Right ventricle myocardium inferior (tissue), 1 donor: ENCODE results near the gene TLE4. TPM values are rescaled to one million over a fixed set of nuclear protein-coding genes. Genes with fewer than 3 reads are reported as not detected.
"Not testable (repeated sequence)": the region's sequence is repeated elsewhere in the genome, so short reads cannot be mapped to it uniquely, and the experiment has no call there.

Experiments used
- ATAC-seq: fragments of 200-7000 bp; cut with Tn5 transposase; one replicate; pipeline ENCODE4 v1.9.1; 2020; ENCODE audit warnings: mild to moderate bottlenecking, moderate library complexity
- DNase-seq: peaks from one replicate; pipeline ENCODE4 v3.0.0; 2021; ENCODE audit errors: missing footprints
- intact Hi-C: fragments of 100-400 bp; cut with DNase I; formaldehyde crosslinking; loops from one replicate; pipeline ENCODE4 v1.11.0; 2022
- total RNA-seq: library from RNA; stranded (reverse); fragmentation: NEBNext Ultra II Directional; extraction: Animal tissue kit (Norgen Biotek cat#: 25700); gene quantifications from one replicate; pipeline ENCODE4 v1.2.1, GENCODE V29; 2021
- donor health status: DM: no; HTN: yes; CAD: no; lungs with severe emphysema.

The TLE4 gene
- total RNA-seq, 1 donor from 2014 or later = 12.1 TPM

GRCh38 chr9:79621916-79622575 lies 50.3 kb downstream of the TLE4 start:
- ATAC-seq (no peak), DNase-seq (no peak)
- intact Hi-C loops = loop anchor here (5.0 kb wide), 1 partner anchor 50 kb away; the partner anchor contains the start of gene TLE4

- ATAC-seq (peak; percentile 82), DNase-seq (no peak)
- intact Hi-C loops = loop anchor here (5.0 kb wide), 1 partner anchor 52 kb away; the partner anchor contains the start of gene TLE4
These were observed 52.3 kb downstream of the TLE4 start for GRCh38 chr9:79623799-79624721.

- ATAC-seq = no peak
- intact Hi-C loops = no loop called here
- no peak for DNase-seq
These were observed 58.0 kb downstream of the TLE4 start for GRCh38 chr9:79629721-79630120.

GRCh38 chr9:79630521-79631403 lies 59.0 kb downstream of the TLE4 start:
- ATAC-seq (no peak), DNase-seq (no peak)
- intact Hi-C loops = no loop called here

GRCh38 chr9:79632060-79632459 lies 60.3 kb downstream of the TLE4 start:
- DNase-seq = no peak
- ATAC-seq = no peak
- intact Hi-C loops = no loop called here

- no peak for ATAC-seq
- DNase-seq = no peak
- intact Hi-C loops = no loop called here
These were observed 60.9 kb downstream of the TLE4 start for GRCh38 chr9:79632705-79633104.

- intact Hi-C loops = no loop called here
- no peak for DNase-seq
- ATAC-seq = no peak
These were observed 61.8 kb downstream of the TLE4 start for GRCh38 chr9:79633558-79633957.

GRCh38 chr9:79637177-79637925 lies 65.6 kb downstream of the TLE4 start:
- DNase-seq (no peak), ATAC-seq (no peak)
- intact Hi-C loops = no loop called here

- ATAC-seq = no peak
- intact Hi-C loops = no loop called here
- DNase-seq = no peak
These were observed 67.0 kb downstream of the TLE4 start for GRCh38 chr9:79638806-79639205.

GRCh38 chr9:79639354-79639753 lies 67.6 kb downstream of the TLE4 start:
- DNase-seq (no peak), ATAC-seq (no peak)
- intact Hi-C loops = no loop called here

GRCh38 chr9:79640067-79640466 lies 68.3 kb downstream of the TLE4 start:
- ATAC-seq, intact Hi-C loops, DNase-seq: not testable (repeated sequence)

- intact Hi-C loops = no loop called here
- ATAC-seq (no peak), DNase-seq (no peak)
These were observed 69.3 kb downstream of the TLE4 start for GRCh38 chr9:79641070-79641469.

GRCh38 chr9:79642671-79643070 lies 70.9 kb downstream of the TLE4 start:
- DNase-seq (no peak), ATAC-seq (no peak)
- intact Hi-C loops = no loop called here

- intact Hi-C loops = no loop called here
These were observed 72.3 kb downstream of the TLE4 start for GRCh38 chr9:79644048-79644447.

GRCh38 chr9:79644601-79645000 lies 72.8 kb downstream of the TLE4 start:
- DNase-seq (no peak), ATAC-seq (no peak)
- intact Hi-C loops = no loop called here

More at GRCh38 chr9:79644048-79644447, 72.3 kb downstream of the TLE4 start:
- DNase-seq (no peak), ATAC-seq (no peak)

- intact Hi-C loops = no loop called here
- no peak for DNase-seq
- no peak for ATAC-seq
These were observed 73.3 kb downstream of the TLE4 start for GRCh38 chr9:79645110-79645509.

GRCh38 chr9:79646096-79646495 lies 74.3 kb downstream of the TLE4 start:
- ATAC-seq (no peak), DNase-seq (no peak)
- intact Hi-C loops = no loop called here

- intact Hi-C loops = no loop called here
- ATAC-seq (no peak), DNase-seq (peak; percentile 72)
These were observed 79.6 kb downstream of the TLE4 start for GRCh38 chr9:79651251-79651795.
